Mucosa of descending colon (tissue), 3 donors: ENCODE results near the gene CERS6. TPM values are rescaled to one million over a fixed set of nuclear protein-coding genes. Genes with fewer than 3 reads are reported as not detected.
"Not testable (repeated sequence)": the region's sequence is repeated elsewhere in the genome, so short reads cannot be mapped to it uniquely, and the experiment has no call there.

Experiments used
- ATAC-seq: fragments of 200-7000 bp; cut with Tn5 transposase; one replicate; pipeline ENCODE4 v1.9.1; 2020; ENCODE audit warnings: mild to moderate bottlenecking, moderate library complexity
- DNase-seq, 3 donors: peaks; one replicate each; pipeline ENCODE4 v3.0.0-alpha.2; 2020
- H3K36me3 ChIP-seq: fragments of 200-600 bp; one replicate; pipeline ENCODE4 v1.8.0; 2021; ENCODE audit warnings: low read depth, mild to moderate bottlenecking
- H3K4me1 ChIP-seq: fragments of 200-600 bp; one replicate; pipeline ENCODE4 v1.8.0; 2021; ENCODE audit warnings: low read depth, mild to moderate bottlenecking
- H3K4me3 ChIP-seq: fragments of 200-600 bp; one replicate; pipeline ENCODE4 v1.8.0; 2021; ENCODE audit warnings: mild to moderate bottlenecking
- H3K9me3 ChIP-seq: fragments of 200-600 bp; one replicate; pipeline ENCODE4 v1.8.0; 2021; ENCODE audit warnings: mild to moderate bottlenecking
- intact Hi-C, 2 donors: fragments of 100-400 bp; cut with DNase I in 1 of 2; cut with micrococcal nuclease in 1 of 2; formaldehyde crosslinking; loops; one replicate each; pipeline versions ENCODE4 v1.11.0 to v1.11.1; 2022; cut with DNase I, micrococcal nuclease
- total RNA-seq, 3 donors: library from RNA; stranded (reverse); fragmentation: NEBNext Ultra II Directional in 2 of 3; extraction: Animal tissue kit (Norgen Biotek cat#: 25700) in 2 of 3; gene quantifications; one replicate each; pipeline versions ENCODE4 v1.2.1 to v1.2.4, GENCODE V29; 2021 to 2023
- TF ChIP-seq, protein P1 (sequence below): fragments of 200-600 bp; IDR thresholded peaks from one replicate; pipeline ENCODE4 v1.8.0; 2022; ENCODE audit warnings: antibody characterized with exemption, mild to moderate bottlenecking
- donor health status: DM: no; HTN: no; CAD: no; lungs with moderate emphysema.
- donor health status: DM: no; HTN: no; CAD: no.
- donor health status: DM: no; HTN: yes; CAD: no.

Gene CERS6
- total RNA-seq, 3 donors from 2014 or later = 27.4 to 67.2 (median 65.0) TPM

DNA sequence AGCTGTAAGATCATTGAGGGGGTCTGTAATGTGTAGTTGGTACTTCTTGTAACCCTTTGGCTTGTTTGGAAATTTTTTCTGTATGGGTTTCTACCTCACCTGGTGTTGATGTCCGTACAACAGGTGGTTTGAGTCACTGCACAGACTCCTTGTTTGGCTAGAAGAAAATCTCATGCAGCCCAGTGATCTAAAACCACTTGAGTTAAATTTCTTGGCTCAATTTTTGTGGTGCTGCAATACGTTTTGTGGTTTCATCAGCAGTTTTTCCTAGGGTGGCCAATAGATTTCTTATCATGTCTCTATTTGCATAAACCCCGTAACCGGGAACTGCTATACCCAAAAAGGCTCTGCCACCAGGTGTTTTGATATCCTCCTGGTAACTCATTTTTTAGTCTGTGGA, 43.4 kb downstream of the CERS6 start:
- intact Hi-C loops = no loop called here
- Histone ChIP-seq H3K4me1 (peaks cover 5% of the 10 kb centered on the region), H3K9me3 (no peaks in the 10 kb centered on the region), H3K4me3 (no peak overlapping the region), H3K36me3 (no peaks in the 10 kb centered on the region)
- TF ChIP-seq, protein P1, sequence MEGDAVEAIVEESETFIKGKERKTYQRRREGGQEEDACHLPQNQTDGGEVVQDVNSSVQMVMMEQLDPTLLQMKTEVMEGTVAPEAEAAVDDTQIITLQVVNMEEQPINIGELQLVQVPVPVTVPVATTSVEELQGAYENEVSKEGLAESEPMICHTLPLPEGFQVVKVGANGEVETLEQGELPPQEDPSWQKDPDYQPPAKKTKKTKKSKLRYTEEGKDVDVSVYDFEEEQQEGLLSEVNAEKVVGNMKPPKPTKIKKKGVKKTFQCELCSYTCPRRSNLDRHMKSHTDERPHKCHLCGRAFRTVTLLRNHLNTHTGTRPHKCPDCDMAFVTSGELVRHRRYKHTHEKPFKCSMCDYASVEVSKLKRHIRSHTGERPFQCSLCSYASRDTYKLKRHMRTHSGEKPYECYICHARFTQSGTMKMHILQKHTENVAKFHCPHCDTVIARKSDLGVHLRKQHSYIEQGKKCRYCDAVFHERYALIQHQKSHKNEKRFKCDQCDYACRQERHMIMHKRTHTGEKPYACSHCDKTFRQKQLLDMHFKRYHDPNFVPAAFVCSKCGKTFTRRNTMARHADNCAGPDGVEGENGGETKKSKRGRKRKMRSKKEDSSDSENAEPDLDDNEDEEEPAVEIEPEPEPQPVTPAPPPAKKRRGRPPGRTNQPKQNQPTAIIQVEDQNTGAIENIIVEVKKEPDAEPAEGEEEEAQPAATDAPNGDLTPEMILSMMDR = no peak
- ATAC-seq (no peak), DNase-seq (no peak)

DNA sequence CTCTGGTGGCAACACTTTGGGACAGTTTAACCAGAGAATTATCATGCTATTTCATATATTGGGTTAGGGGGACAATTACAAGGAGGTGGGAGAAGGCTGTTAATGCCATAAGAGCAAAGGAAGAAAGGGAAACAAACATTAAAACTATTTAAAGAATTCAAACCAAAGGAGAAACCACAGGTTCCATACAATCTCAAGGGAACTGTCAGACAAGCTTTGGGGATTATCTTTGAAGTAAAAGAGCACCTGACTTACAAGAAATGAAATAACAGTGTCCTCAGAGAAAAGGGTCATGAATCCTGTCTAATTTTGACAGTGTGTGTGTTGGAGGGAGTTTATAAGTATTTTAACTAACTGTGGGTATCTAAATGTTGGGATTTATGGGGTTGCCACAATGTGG, 44.4 kb downstream of the CERS6 start:
- Histone ChIP-seq H3K9me3 (no peaks in the 10 kb centered on the region), H3K4me3 (no peak overlapping the region), H3K36me3 (no peaks in the 10 kb centered on the region), H3K4me1 (no peaks in the 10 kb centered on the region)
- intact Hi-C loops = no loop called here
- ATAC-seq (no peak), DNase-seq (no peak)
- TF ChIP-seq, protein P1 = no peak

DNA sequence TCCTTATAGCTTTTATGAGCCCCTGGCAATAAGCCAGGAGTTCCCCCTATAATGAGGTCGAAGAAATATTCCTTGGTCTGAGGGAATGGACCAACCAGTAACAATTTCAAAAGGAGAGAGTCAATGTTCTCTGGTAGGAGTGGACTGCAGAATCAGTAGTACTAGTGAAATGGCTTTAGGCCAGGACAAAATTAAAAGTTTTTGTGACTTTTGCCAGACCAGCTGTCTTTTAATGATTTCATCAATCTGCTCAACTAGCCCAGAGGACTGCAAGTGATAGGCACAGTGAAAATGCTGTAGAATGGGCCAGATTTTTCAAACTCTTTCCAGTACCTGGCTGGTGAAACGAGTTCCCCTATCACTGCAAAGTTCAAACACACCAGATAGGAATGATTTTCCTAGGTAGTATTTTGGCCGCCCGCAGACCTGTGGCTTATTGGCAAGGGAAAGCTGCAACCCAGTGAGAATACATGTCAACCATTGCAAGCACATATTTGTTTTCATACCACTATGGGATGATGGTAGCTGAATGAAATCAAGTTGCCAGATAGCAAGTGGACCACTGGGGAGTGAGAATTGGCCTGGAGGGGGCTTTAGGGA, 45.5 kb downstream of the CERS6 start:
- ATAC-seq (no peak), DNase-seq (no peak)
- Histone ChIP-seq H3K9me3 (no peaks in the 10 kb centered on the region), H3K4me1 (no peaks in the 10 kb centered on the region), H3K36me3 (no peaks in the 10 kb centered on the region), H3K4me3 (no peak overlapping the region)
- TF ChIP-seq, protein P1 = no peak
- intact Hi-C loops = no loop called here

DNA sequence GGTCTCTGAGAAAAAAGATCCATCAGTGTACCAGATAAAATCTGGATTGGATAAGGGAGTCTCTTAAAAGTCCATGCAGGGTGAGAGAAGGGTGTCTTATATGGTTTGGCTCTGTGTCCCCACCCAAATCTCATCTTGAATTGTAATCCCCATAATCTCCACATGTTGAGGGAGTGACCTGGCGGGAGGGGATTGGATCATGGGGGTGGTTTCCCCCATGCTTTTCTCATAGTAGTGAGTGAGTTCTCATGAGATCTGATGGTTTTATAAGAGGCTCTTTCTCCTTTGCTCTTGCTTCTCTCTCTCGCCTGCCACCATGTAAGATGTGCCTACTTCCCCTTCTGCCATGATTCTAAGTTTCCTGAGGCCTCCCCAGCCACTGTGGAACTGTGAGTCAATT, 46.8 kb downstream of the CERS6 start:
- not testable (repeated sequence) for H3K4me1 ChIP-seq, ATAC-seq

DNA sequence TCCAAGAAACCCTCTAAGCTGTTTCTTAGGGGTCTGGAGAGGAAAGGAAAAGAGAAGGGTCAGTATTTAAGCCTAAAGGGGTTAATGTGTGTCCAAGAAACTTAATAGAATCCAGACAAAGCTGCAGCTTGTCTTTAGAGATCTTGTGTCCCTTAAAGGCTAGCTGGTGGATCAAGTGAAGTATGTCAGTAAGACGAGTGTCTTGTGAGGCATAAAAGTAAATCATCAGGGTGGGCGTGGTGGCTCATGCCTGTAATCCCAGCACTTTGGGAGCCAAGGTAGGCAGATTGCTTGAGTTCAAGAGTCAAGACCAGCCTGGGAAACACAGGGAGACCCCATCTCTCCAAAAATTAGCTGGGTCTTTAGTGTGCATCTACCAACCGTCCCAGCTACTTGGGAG, 47.8 kb downstream of the CERS6 start:
- ATAC-seq = no peak
- no peak overlapping the region for H3K4me3 ChIP-seq
- no peaks in the 10 kb centered on the region for H3K9me3 ChIP-seq
- intact Hi-C loops = no loop called here
- H3K36me3 ChIP-seq = no peaks in the 10 kb centered on the region
- DNase-seq = peak in 1 of 3 donors; percentile 31
- H3K4me1 ChIP-seq = no peaks in the 10 kb centered on the region
- TF ChIP-seq, protein P1 = no peak

More for the DNA sequence above, 46.8 kb downstream of the CERS6 start:
- DNase-seq, H3K4me3 ChIP-seq, intact Hi-C loops, H3K36me3 ChIP-seq, H3K9me3 ChIP-seq: not testable (repeated sequence)

DNA sequence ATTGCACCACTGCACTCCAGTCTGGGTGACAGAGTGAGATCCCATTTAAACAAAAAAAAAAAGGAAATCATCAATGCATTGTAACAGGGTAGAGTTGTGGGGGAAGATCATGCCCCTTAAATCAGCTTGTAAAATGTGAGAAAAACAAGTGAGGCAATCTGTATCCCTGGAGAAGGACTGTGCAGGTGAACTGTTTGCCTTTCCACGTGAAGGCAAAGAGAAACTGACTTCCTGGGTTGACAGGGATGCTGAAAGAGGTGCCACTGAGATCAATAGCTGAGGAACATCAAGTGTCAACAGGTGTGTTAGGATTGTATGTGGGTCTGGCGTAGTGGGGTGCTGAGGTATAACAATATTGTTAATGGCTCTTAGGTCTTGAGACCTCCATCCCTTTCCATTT, 48.3 kb downstream of the CERS6 start:
- ATAC-seq = no peak
- TF ChIP-seq, protein P1 = no peak
- Histone ChIP-seq H3K4me3 (no peak overlapping the region), H3K4me1 (no peaks in the 10 kb centered on the region), H3K36me3 (no peaks in the 10 kb centered on the region), H3K9me3 (no peaks in the 10 kb centered on the region)
- intact Hi-C loops = no loop called here
- no peak for DNase-seq
